ENCODE results near the gene INPP5K.
"Not testable (repeated sequence)": the region's sequence is repeated elsewhere in the genome, so short reads cannot be mapped to it uniquely, and the experiment has no call there.

Gene INPP5K

GRCh38 chr17:1516388-1517161 lies at the start of gene INPP5K:
INPP5K (minus strand) TSS chr17:1516612; CDS start chr17:1516499, 113 bp downstream.
- peak; percentile 92 to 98 (median 96) for DNase-seq

- DNase-seq = no peak
These were observed 49.5 kb upstream of the INPP5K start for GRCh38 chr17:1565877-1566276.

GRCh38 chr17:1563786-1564613 lies 47.6 kb upstream of the INPP5K start:
- DNase-seq = no peak

- not testable (repeated sequence) for DNase-seq
These were observed 47.0 kb upstream of the INPP5K start for GRCh38 chr17:1563471-1563785.

- DNase-seq = no peak
These were observed 45.8 kb upstream of the INPP5K start for GRCh38 chr17:1562176-1562643.

GRCh38 chr17:1561420-1562175 lies 45.2 kb upstream of the INPP5K start:
- DNase-seq = peak in 2 of 4 experiments; percentile 17 to 19

GRCh38 chr17:1560858-1561355 lies 44.5 kb upstream of the INPP5K start:
- DNase-seq = no peak

GRCh38 chr17:1560101-1560857 lies 43.9 kb upstream of the INPP5K start:
- no peak for DNase-seq

GRCh38 chr17:1559047-1560043 lies 42.9 kb upstream of the INPP5K start:
- no peak for DNase-seq

- no peak for DNase-seq
These were observed 42.0 kb upstream of the INPP5K start for GRCh38 chr17:1558401-1558800.

- no peak for DNase-seq
These were observed 41.1 kb upstream of the INPP5K start for GRCh38 chr17:1557355-1558095.

GRCh38 chr17:1555651-1556471 lies 39.4 kb upstream of the INPP5K start:
- DNase-seq = no peak

- DNase-seq = no peak
These were observed 38.5 kb upstream of the INPP5K start for GRCh38 chr17:1554751-1555540.

- no peak for DNase-seq
These were observed 37.2 kb upstream of the INPP5K start for GRCh38 chr17:1553354-1554266.

GRCh38 chr17:1552932-1553331 lies 36.5 kb upstream of the INPP5K start:
- DNase-seq = no peak

- DNase-seq = no peak
These were observed 35.3 kb upstream of the INPP5K start for GRCh38 chr17:1551741-1552140.

GRCh38 chr17:1548032-1548431 lies 31.6 kb upstream of the INPP5K start:
- no peak for DNase-seq
